Astrocyte of the cerebellum (primary cell): ENCODE measurements around the gene GPR137B.

Experiments
- DNase-seq: peaks from one replicate; pipeline ENCODE4 v3.0.0-alpha.2; 2011; ENCODE audit warnings: low read depth
- H3K4me3 ChIP-seq: 2 replicates; pipeline ENCODE4 v1.5.1; 2011; ENCODE audit warnings: mild to moderate bottlenecking, low read depth, low read length, moderate library complexity
- CTCF ChIP-seq: IDR thresholded peaks from 2 replicates; pipeline ENCODE4 v1.5.1; 2012; ENCODE audit warnings: low read length, low read depth, moderate library complexity, mild to moderate bottlenecking; ENCODE audit errors: missing control alignments
- in situ Hi-C: cut with HindIII; loops from 2 replicates; pipeline ENCODE4 v1.10.0; 2017; ENCODE audit warnings: low sequenced_read_pairs

GPR137B gene

GRCh38 chr1:236207569-236207968, 65.2 kb downstream of the GPR137B start:
- in situ Hi-C loops = no loop called here
- no peak overlapping the region for H3K4me3 ChIP-seq
- no peak for DNase-seq
- TF ChIP-seq CTCF = no peak

GRCh38 chr1:236209185-236209584, 66.8 kb downstream of the GPR137B start:
- TF ChIP-seq CTCF = no peak
- in situ Hi-C loops = no loop called here
- no peak overlapping the region for H3K4me3 ChIP-seq
- no peak for DNase-seq

GRCh38 chr1:236209713-236210112, 67.4 kb downstream of the GPR137B start:
- in situ Hi-C loops = no loop called here
- H3K4me3 ChIP-seq = no peak overlapping the region
- no peak for TF ChIP-seq CTCF
- DNase-seq = no peak

GRCh38 chr1:236211815-236212214, 69.5 kb downstream of the GPR137B start:
- H3K4me3 ChIP-seq = no peak overlapping the region
- DNase-seq = no peak
- TF ChIP-seq CTCF = no peak
- in situ Hi-C loops = no loop called here

GRCh38 chr1:236213534-236213933, 71.2 kb downstream of the GPR137B start:
- no peak overlapping the region for H3K4me3 ChIP-seq
- no peak for DNase-seq
- TF ChIP-seq CTCF = no peak
- in situ Hi-C loops = no loop called here

- DNase-seq = no peak
- TF ChIP-seq CTCF = no peak
- H3K4me3 ChIP-seq = no peak overlapping the region
- in situ Hi-C loops = no loop called here
Observed at GRCh38 chr1:236214761-236215160, 72.4 kb downstream of the GPR137B start.

- no peak for TF ChIP-seq CTCF
- no peak for DNase-seq
- in situ Hi-C loops = no loop called here
- H3K4me3 ChIP-seq = no peak overlapping the region
Observed at GRCh38 chr1:236220473-236220872, 78.1 kb downstream of the GPR137B start.
